ENCODE results near the gene RASD1.

DNA sequence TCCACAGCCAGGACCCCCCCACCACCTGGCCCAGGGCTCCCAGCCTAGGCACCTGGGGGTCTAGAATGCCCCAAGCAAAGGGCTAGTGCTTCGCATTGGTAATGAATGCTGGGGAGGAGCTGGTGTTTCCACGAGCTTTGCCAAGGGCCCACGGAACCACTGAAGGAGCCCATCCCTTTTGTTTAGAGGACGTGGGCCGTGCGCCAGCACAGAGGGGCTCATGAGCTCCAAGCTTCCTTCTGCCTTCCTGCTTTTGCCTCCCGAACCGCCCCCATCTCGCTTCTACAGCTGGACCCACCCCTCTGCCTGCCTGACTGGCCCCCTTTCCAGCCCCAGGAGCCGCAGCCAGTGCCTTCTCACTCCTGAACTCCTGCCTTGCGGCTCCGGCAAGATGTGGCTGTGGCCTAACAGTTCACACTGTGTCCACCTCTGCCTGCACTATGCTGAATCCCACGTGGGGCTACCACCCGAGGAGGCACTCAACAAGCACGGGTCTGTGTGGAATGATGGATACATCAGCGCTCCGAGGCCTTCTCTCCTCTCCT is 31.8 kb upstream of the RASD1 start:
- no peak for TF ChIP-seq POLR2A (IDR thresholded peaks at IDR 0.05)
- TF ChIP-seq, protein P1, sequence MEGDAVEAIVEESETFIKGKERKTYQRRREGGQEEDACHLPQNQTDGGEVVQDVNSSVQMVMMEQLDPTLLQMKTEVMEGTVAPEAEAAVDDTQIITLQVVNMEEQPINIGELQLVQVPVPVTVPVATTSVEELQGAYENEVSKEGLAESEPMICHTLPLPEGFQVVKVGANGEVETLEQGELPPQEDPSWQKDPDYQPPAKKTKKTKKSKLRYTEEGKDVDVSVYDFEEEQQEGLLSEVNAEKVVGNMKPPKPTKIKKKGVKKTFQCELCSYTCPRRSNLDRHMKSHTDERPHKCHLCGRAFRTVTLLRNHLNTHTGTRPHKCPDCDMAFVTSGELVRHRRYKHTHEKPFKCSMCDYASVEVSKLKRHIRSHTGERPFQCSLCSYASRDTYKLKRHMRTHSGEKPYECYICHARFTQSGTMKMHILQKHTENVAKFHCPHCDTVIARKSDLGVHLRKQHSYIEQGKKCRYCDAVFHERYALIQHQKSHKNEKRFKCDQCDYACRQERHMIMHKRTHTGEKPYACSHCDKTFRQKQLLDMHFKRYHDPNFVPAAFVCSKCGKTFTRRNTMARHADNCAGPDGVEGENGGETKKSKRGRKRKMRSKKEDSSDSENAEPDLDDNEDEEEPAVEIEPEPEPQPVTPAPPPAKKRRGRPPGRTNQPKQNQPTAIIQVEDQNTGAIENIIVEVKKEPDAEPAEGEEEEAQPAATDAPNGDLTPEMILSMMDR (IDR thresholded peaks at IDR 0.05) = no peak
